Suprapubic skin (tissue), 4 donors: ENCODE measurements around the gene FOXI3. TPM values are rescaled to one million over a fixed set of nuclear protein-coding genes. Genes with fewer than 3 reads are reported as not detected.

ENCODE experiments used
- DNase-seq, 2 donors: peaks; one replicate each; pipeline ENCODE4 v3.0.0-alpha.2; 2019; ENCODE audit warnings: low spot score in 2 of 2
- H3K27ac ChIP-seq: fragments of 200-600 bp; sonication (generic); one replicate; pipeline ENCODE4 v1.5.1; 2019
- H3K27me3 ChIP-seq: fragments of 200-600 bp; sonication (generic); one replicate; pipeline ENCODE4 v1.5.1; 2019
- H3K36me3 ChIP-seq: fragments of 200-600 bp; sonication (generic); one replicate; pipeline ENCODE4 v1.5.1; 2019
- H3K4me1 ChIP-seq: fragments of 200-600 bp; sonication (generic); one replicate; pipeline ENCODE4 v1.5.1; 2019
- H3K4me3 ChIP-seq: fragments of 200-600 bp; sonication (generic); one replicate; pipeline ENCODE4 v1.5.1; 2019; ENCODE audit warnings: mild to moderate bottlenecking
- H3K9me3 ChIP-seq: fragments of 200-600 bp; sonication (generic); one replicate; pipeline ENCODE4 v1.5.1; 2019
- CTCF ChIP-seq, 2 donors: fragments of 200-600 bp in 1 of 2; fragments of 450-650 bp in 1 of 2; sonication (generic) in 1 of 2; IDR thresholded peaks; one replicate each; pipeline ENCODE4 v1.5.1; 2016 to 2019; ENCODE audit warnings: antibody characterized with exemption in 2 of 2, mild to moderate bottlenecking in 1 of 2, moderate library complexity in 1 of 2
- EP300 ChIP-seq: sonication (generic); formaldehyde crosslinking; IDR thresholded peaks from one replicate; pipeline ENCODE4 v1.6.1; 2017; ENCODE audit warnings: antibody characterized with exemption
- POLR2A ChIP-seq, 2 donors: fragments of 450-650 bp; IDR thresholded peaks; one replicate each; pipeline ENCODE4 v1.6.1; 2017; ENCODE audit warnings: antibody characterized with exemption in 2 of 2, mild to moderate bottlenecking in 2 of 2, moderate library complexity in 2 of 2
- POLR2AphosphoS5 ChIP-seq, 3 donors: sonication (generic); formaldehyde crosslinking; IDR thresholded peaks; one replicate each; pipeline ENCODE4 v1.6.1; 2017; ENCODE audit warnings: antibody characterized with exemption in 3 of 3
- WGBS: methylation state at CpG from one replicate; pipeline ENCODE4 v1.1.5; 2018; 5-methylcytosine and 5-hydroxymethylcytosine counted together
- total RNA-seq, 4 donors: library from RNA; depleted of rRNA; stranded (reverse); fragments of >200 nt; gene quantifications; one replicate each; pipeline ENCODE4 v1.1.0, GENCODE V29; 2016

Gene FOXI3
- total RNA-seq, 4 donors from 2014 or later: 0.21 TPM; not detected in 3

- no peak for TF ChIP-seq EP300
- TF ChIP-seq POLR2A (IDR thresholded peaks at IDR 0.05): no peak
- TF ChIP-seq CTCF (IDR thresholded peaks at IDR 0.05): no peak
- TF ChIP-seq POLR2AphosphoS5 (IDR thresholded peaks at IDR 0.05): no peak
- no peaks in the 10 kb centered on the region for H3K9me3 ChIP-seq
- H3K27me3 ChIP-seq: no peaks in the 10 kb centered on the region
- no peaks in the 10 kb centered on the region for H3K4me1 ChIP-seq
- WGBS: 68% methylated on average over 2 of the region's 2 CpGs
- H3K36me3 ChIP-seq: no peaks in the 10 kb centered on the region
- DNase-seq: no peak
- H3K27ac ChIP-seq: no peak overlapping the region
- H3K4me3 ChIP-seq: no peak overlapping the region
These were observed 36.7 kb upstream of the FOXI3 start for GRCh38 chr2:88489181-88489580.

GRCh38 chr2:88483200-88483599, 30.7 kb upstream of the FOXI3 start:
- Histone ChIP-seq H3K4me3 (no peak overlapping the region), H3K36me3 (no peaks in the 10 kb centered on the region), H3K4me1 (no peaks in the 10 kb centered on the region), H3K27ac (no peak overlapping the region), H3K9me3 (no peaks in the 10 kb centered on the region), H3K27me3 (peaks cover 10% of the 10 kb centered on the region)
- 74% methylated on average over 3 of the region's 3 CpGs for WGBS
- TF ChIP-seq CTCF (IDR thresholded peaks at IDR 0.05) (no peak), EP300 (no peak), POLR2AphosphoS5 (IDR thresholded peaks at IDR 0.05) (no peak), POLR2A (IDR thresholded peaks at IDR 0.05) (no peak)
- DNase-seq: no peak

GRCh38 chr2:88481691-88482336, 29.3 kb upstream of the FOXI3 start:
- no peaks in the 10 kb centered on the region for H3K36me3 ChIP-seq
- H3K27me3 ChIP-seq: peaks cover 13% of the 10 kb centered on the region
- WGBS: 31% methylated on average over 8 of the region's 8 CpGs
- H3K27ac ChIP-seq: no peak overlapping the region
- H3K4me1 ChIP-seq: no peaks in the 10 kb centered on the region
- H3K9me3 ChIP-seq: no peaks in the 10 kb centered on the region
- DNase-seq: no peak
- no peak overlapping the region for H3K4me3 ChIP-seq
- TF ChIP-seq CTCF (IDR thresholded peaks at IDR 0.05): no peak
- no peak for TF ChIP-seq POLR2A (IDR thresholded peaks at IDR 0.05)
- no peak for TF ChIP-seq POLR2AphosphoS5 (IDR thresholded peaks at IDR 0.05)
- TF ChIP-seq EP300: no peak

GRCh38 chr2:88472811-88473210, 20.3 kb upstream of the FOXI3 start:
- Histone ChIP-seq H3K36me3 (no peaks in the 10 kb centered on the region), H3K27me3 (peaks cover 16% of the 10 kb centered on the region), H3K4me3 (no peak overlapping the region), H3K27ac (no peak overlapping the region), H3K9me3 (no peaks in the 10 kb centered on the region), H3K4me1 (no peaks in the 10 kb centered on the region)
- DNase-seq: no peak
- WGBS: 96% methylated on average over 7 of the region's 7 CpGs
- no peak for TF ChIP-seq POLR2AphosphoS5 (IDR thresholded peaks at IDR 0.05)
- no peak for TF ChIP-seq CTCF (IDR thresholded peaks at IDR 0.05)
- TF ChIP-seq EP300: no peak
- TF ChIP-seq POLR2A (IDR thresholded peaks at IDR 0.05): no peak

GRCh38 chr2:88471083-88471942, 18.8 kb upstream of the FOXI3 start:
- Histone ChIP-seq H3K27ac (no peak overlapping the region), H3K36me3 (no peaks in the 10 kb centered on the region), H3K4me1 (no peaks in the 10 kb centered on the region), H3K27me3 (peaks cover 13% of the 10 kb centered on the region), H3K9me3 (no peaks in the 10 kb centered on the region), H3K4me3 (no peak overlapping the region)
- TF ChIP-seq POLR2AphosphoS5 (IDR thresholded peaks at IDR 0.05): no peak
- no peak for TF ChIP-seq EP300
- TF ChIP-seq CTCF (IDR thresholded peaks at IDR 0.05): no peak
- TF ChIP-seq POLR2A (IDR thresholded peaks at IDR 0.05): no peak
- WGBS: 48% methylated on average over 11 of the region's 11 CpGs
- DNase-seq: no peak
